Pancreas (tissue), 10 donors: Measurements from ENCODE around the gene SRGAP2C. TPM values are rescaled to one million over a fixed set of nuclear protein-coding genes. Genes with fewer than 3 reads are reported as not detected.
"Not testable (repeated sequence)": the region's sequence is repeated elsewhere in the genome, so short reads cannot be mapped to it uniquely, and the experiment has no call there.

Source experiments
- ATAC-seq, 4 donors: fragments of 200-7000 bp; cut with Tn5 transposase; one replicate each; pipeline versions ENCODE4 v1.8.0 to v1.9.1; 2020; ENCODE audit warnings: mild to moderate bottlenecking in 4 of 4, moderate library complexity in 4 of 4
- DNase-seq, 6 donors: peaks; one replicate each; pipeline ENCODE4 v3.0.0-alpha.2; 2020
- FAIRE-seq: peaks from 2 replicates; lab custom pipeline; 2012; peaks lifted over from hg19 to GRCh38; lab: Jason Lieb, UNC
- H3K27ac ChIP-seq, 4 donors: fragments of 200-600 bp; sonication (generic); 1 replicate in 3 of 4; 2 replicates in 1 of 4; pipeline versions ENCODE4 v1.5.0 to v1.8.0; 2020
- H3K27me3 ChIP-seq, 4 donors: fragments of 200-600 bp; one replicate each; pipeline ENCODE4 v1.8.0; 2021
- H3K36me3 ChIP-seq, 3 donors: fragments of 200-600 bp; sonication (generic) in 1 of 3; one replicate each; pipeline versions ENCODE4 v1.5.0 to v1.8.0; 2020 to 2021
- H3K4me1 ChIP-seq, 3 donors: fragments of 200-600 bp; one replicate each; pipeline ENCODE4 v1.8.0; 2021
- H3K4me3 ChIP-seq, 4 donors: fragments of 200-600 bp; sonication (generic) in 2 of 4; one replicate each; pipeline versions ENCODE4 v1.5.0 to v1.8.0; 2020 to 2021
- H3K9me3 ChIP-seq, 4 donors: fragments of 200-600 bp; one replicate each; pipeline ENCODE4 v1.8.0; 2021
- WGBS, 2 donors: extraction: QIAGEN DNeasy Blood & Tissue Kit; methylation state at CpG; one replicate each; pipeline ENCODE4 v1.1.7; 2013; 5-methylcytosine and 5-hydroxymethylcytosine counted together
- intact Hi-C, 3 donors: fragments of 100-400 bp; cut with DNase I; formaldehyde crosslinking; loops; one replicate each; pipeline versions ENCODE4 v1.11.1 to v1.14.2; 2022
- polyA plus RNA-seq, 2 donors: library from polyadenylated mRNA; stranded (reverse); fragments of 200-250 nt; gene quantifications; one replicate each; pipeline ENCODE4 v1.2.3, GENCODE V29; 2013
- total RNA-seq, 6 donors: library from RNA; stranded (reverse); fragmentation: NEBNext Ultra II Directional in 4 of 6; extraction: Animal tissue kit (Norgen Biotek cat#: 25700) in 4 of 6; gene quantifications; one replicate each; pipeline versions ENCODE4 v1.2.1 to v1.2.4, GENCODE V29; 2021 to 2023
- donor health status: healthy with polysubstance abuse.
- donor health status: DM: no; HTN: no; CAD: no; lungs with moderate emphysema.
- donor health status: DM: no; HTN: no; CAD: no.
- donor health status: control.
- donor health status: control.
- donor health status: Bipolar disorder and iron deficiency.
- donor health status: DM: yes; HTN: yes; CAD: no.
- donor health status: DM: no; HTN: no; CAD: no.
- donor health status: DM: no; HTN: no; CAD: no.
- donor health status: DM: yes; HTN: yes; CAD: no.

SRGAP2C gene
- total RNA-seq (10 to 100 TPM in 1 of 6 donors, 1 to 10 TPM in 5; 3.6 to 12.4 (median 5.8) TPM), polyA plus RNA-seq (1 to 10 TPM; 2.2 to 3.1 TPM)

DNA sequence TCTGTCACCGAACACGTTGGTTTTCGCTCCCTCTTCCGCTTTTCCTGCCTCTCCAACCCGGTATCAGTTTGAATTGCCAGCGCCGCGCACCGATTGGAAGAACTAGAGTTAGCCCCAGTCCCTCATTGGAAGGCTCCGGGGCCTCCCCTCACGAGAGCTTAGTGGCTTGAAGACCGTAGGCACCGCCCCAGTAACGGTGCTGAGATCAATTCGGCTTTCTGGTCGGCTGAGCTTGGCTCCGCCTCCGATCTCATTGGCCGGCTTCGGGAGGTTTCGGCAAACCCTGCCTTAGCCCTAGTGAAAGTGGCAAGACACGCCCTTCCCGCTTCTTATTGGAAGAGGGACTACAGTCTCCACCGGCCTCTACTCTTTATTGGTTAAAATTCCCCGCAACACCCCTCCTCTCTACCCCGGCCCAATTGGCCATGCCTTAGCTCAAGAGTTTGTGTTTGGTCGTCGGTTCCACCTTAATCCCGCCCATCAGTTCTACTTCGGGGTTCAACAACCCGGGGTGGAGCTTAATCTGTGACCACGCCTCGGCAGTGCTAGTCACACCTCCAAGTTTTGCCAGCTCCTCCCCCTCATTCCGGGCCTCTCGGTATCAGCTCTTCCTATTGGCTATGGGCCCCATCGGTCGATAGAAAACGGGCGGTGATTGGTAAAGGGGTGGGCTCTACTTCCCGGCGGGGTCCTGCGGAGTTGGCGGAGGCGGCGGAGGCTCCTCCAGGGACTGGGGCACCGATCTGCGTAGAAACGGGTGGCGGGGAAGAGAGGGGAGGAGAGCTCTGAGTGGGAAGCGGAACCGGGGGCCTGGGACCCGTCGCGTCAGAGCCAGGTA is at the start of gene SRGAP2C, which contains the start of gene FAM72B:
Gene SRGAP2C, plus strand, starts transcription at position 686 of the 838 bp plus-strand sequence. CDS start 2,472 bp downstream, outside the sequence.
Gene FAM72B, minus strand, starts transcription at position 51 of the 838 bp plus-strand sequence. CDS start 851 bp downstream, outside the sequence.
- WGBS, 2 donors = 0 to 2% methylated on average over 23 to 35 of the region's 54 CpGs
- FAIRE-seq = peak; percentile 96
- H3K27me3 ChIP-seq, H3K4me1 ChIP-seq, H3K36me3 ChIP-seq, intact Hi-C loops, H3K9me3 ChIP-seq: not testable (repeated sequence)
- Histone ChIP-seq H3K27ac (peak within 1 kb of the TSS in 1 of 4 donors; percentile 36), H3K4me3 (peak within 1 kb of the TSS in 3 of 4 donors; percentile 12 to 36 (median 24))
- peak; percentile 84 to 92 (median 85) for ATAC-seq
- DNase-seq = peak; percentile 81 to 97 (median 93)

DNA sequence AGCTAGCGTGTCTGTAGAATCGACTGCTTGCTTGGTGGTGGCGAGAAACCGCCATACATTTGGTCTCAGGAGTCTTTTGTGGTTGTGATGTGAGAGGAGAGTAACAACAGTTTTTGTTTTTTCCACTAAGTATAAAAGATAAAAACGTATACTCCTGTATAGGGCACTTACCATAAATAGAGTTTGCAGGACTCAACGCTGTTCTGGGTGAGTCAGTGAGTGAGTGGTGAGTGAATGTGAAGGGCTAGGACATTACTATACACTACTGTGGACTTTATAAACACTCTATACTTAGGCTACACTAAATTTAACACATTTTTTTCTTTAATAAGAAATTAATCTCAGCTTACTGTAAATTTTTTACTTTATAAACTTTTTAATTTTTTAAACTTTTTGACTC is 44.4 kb upstream of the SRGAP2C start:
- ATAC-seq = not testable (repeated sequence)

DNA sequence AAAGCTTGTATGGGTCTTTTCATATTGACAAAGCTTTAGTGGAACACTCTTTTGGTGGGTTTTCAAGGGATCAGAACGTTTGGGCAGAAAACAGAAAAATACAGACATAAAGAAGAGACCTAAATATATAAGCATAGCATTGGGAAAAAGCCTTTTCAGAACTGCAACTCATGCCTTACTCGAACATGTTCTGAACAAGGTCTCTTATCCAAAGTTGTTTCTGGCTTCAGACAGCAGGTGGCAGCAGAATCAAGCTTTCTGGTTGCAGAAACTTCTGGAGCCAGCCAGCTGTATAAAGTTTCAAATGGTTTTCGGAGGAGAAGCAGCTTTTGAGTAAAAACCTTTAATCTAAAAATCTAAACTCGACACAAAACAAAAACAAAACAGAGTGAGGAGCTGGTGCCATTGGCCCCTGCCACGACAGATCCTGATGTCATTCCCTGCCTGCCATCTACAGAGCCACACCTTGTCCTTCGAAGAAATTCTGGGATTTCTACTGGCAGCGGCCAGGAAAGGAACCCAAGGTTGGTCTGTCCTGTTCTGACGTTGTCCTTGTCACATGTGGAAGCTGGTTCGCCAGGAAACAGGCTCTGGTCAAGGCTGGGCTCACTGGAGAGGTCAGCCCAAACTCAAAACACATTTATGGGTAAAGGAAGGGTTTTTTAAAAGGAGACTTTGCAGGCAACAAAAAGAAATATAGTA is 36.1 kb upstream of the SRGAP2C start:
- peak; percentile 72 to 97 (median 92) for ATAC-seq
- H3K27me3 ChIP-seq, H3K27ac ChIP-seq, H3K9me3 ChIP-seq, H3K4me3 ChIP-seq, H3K4me1 ChIP-seq, intact Hi-C loops, H3K36me3 ChIP-seq, DNase-seq: not testable (repeated sequence)
- peak; percentile 61 for FAIRE-seq
- WGBS, 2 donors = 0% methylated on average over 1 to 2 of the region's 9 CpGs

More for the DNA sequence above, 44.4 kb upstream of the SRGAP2C start:
- H3K27me3 ChIP-seq, H3K36me3 ChIP-seq, intact Hi-C loops, FAIRE-seq, H3K27ac ChIP-seq, DNase-seq, H3K4me3 ChIP-seq, H3K9me3 ChIP-seq, H3K4me1 ChIP-seq: not testable (repeated sequence)
- no CpG with 5 or more reads among the region's 6 CpGs for WGBS, 2 donors

DNA sequence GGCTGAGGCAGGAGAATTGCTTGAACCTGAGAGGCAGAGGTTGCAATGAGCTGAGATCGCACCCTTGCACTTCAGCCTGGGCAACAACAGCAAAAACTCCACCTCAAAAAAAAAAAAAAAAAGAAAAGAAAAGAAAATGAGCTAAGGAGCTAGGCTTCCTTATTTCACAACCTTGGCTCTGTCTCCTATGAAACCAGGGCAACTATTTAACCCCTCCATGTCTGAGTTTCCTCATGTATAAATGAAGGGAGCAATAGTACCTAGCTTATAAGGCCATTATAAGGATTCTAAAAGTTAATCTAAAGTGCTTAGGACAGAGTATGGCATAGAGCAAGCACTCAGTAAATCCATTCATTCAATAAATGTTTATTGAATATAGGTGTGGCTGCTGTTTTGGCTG is 33.5 kb upstream of the SRGAP2C start:
- ATAC-seq = peak in 1 of 4 donors; percentile 26

DNA sequence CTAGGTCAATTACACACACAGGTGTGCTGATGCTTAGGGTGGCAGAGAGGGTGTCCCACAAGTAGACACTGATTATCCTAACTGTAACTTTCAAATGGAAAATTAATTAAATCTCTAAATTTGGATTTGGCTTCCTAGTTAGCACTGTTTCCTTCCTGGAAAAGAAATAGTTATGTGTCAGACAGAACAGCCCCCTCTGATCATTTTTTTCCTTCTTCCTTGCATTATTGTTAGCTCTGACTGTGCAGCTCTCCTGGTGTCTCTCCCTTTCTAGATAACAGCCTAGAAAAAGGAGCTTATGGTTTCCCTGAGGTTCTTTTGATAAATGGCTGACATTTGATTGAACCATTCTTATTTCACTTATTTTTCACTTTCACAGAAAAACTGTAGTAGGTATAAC is 32.0 kb upstream of the SRGAP2C start:
- FAIRE-seq, DNase-seq, H3K36me3 ChIP-seq, intact Hi-C loops, H3K27ac ChIP-seq, H3K4me3 ChIP-seq, H3K9me3 ChIP-seq, H3K4me1 ChIP-seq, H3K27me3 ChIP-seq, ATAC-seq: not testable (repeated sequence)

More for the DNA sequence above, 33.5 kb upstream of the SRGAP2C start:
- DNase-seq, H3K4me1 ChIP-seq, H3K36me3 ChIP-seq, H3K27ac ChIP-seq, H3K27me3 ChIP-seq, FAIRE-seq, H3K9me3 ChIP-seq, intact Hi-C loops, H3K4me3 ChIP-seq: not testable (repeated sequence)
- WGBS, 2 donors = 90 to 100% methylated on average over 1 of the region's 1 CpG

DNA sequence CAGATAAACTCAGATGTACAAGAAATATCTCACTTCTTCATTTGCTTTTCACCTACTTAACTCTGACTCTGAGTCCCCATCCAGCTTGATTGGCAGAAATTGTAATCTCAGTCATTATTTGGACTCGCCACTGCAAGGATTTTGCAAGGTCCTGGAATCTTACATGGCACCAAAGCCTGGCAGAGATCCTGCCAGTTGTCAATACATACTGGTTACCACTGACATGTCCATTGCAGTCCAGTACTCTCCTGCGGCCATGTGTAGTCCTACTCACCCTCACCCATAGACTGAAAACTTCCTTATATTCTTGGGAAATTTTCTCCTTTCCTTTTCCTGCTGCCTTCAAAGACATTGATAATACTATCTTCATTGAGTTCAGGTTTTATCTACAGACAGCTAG is 30.0 kb upstream of the SRGAP2C start:
- H3K36me3 ChIP-seq, FAIRE-seq, DNase-seq, H3K9me3 ChIP-seq, H3K4me1 ChIP-seq, H3K4me3 ChIP-seq, ATAC-seq, H3K27me3 ChIP-seq, H3K27ac ChIP-seq, intact Hi-C loops: not testable (repeated sequence)
- WGBS, 2 donors = 70 to 86% methylated on average over 1 of the region's 2 CpGs

DNA sequence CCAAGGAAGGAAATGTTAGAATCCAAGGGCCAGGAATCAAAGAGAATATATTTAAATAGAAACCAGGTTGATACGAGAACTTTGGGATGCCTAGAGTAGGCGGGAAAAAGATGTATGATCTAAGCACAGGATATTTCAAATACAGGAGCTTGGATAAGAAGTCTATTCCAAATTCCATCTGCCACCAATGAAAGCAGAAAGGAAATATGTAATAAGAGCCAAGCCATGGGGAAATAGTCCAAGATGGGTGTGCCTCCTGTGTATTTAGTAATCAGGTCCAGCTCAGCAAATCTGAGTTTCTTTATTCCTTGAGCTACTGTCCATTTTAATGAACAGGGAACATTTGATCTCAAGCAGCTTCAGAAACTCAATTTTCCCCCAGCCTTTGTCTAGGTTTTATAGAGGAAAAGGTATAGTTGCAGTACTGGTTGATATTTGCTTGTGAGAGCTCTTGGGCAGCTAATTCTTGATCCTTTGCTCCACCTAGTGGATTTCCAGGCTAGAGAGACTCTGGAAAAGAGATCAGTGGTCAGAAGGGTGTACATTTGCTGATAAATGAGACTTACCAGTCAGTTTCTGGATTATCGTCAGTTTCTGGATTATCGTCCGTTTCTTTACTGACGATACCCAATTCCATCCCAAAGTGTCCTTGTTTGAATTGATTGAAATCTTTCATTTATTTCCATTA is 29.0 kb upstream of the SRGAP2C start:
- H3K9me3 ChIP-seq, H3K27me3 ChIP-seq, H3K36me3 ChIP-seq, DNase-seq, H3K4me1 ChIP-seq, H3K4me3 ChIP-seq, FAIRE-seq, intact Hi-C loops, H3K27ac ChIP-seq: not testable (repeated sequence)
- ATAC-seq = peak in 3 of 4 donors; percentile 56 to 66 (median 57)
- 82 to 85% methylated on average over 6 of the region's 6 CpGs for WGBS, 2 donors

DNA sequence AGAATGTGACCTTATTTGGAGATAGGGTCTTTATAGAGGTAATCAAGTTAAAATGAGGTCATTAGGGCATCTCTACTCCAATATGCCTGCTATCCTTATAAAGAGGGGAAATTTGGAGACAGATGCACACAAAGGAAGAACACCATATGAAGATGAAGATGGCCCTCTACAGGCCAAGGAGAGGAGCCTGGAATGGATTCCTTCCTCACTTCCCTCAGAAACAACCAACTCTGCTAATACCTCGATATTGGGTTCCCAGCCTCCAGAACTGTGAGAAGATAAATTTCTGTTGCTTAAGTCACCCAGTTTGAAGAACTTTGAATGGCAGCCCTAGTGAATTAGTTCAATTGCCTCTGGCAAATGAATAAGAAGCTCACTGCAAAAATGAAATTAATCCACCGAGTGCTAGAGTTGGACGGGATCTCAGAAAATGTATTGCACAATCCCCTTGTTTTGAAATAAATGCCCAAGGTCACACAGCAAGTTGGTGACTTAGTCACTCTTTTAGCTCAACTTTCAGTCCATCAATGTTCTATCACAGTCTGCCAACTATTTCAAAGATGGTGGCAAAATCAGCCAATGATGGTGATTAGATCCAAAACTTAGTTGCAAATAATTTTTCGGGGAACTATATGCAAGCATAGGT is 27.7 kb upstream of the SRGAP2C start:
- FAIRE-seq, H3K27me3 ChIP-seq, DNase-seq, H3K27ac ChIP-seq, H3K4me1 ChIP-seq, H3K36me3 ChIP-seq, H3K4me3 ChIP-seq, H3K9me3 ChIP-seq, intact Hi-C loops: not testable (repeated sequence)
- WGBS, 2 donors = no CpG with 5 or more reads among the region's 4 CpGs
- ATAC-seq = peak in 3 of 4 donors; percentile 36 to 77 (median 66)

DNA sequence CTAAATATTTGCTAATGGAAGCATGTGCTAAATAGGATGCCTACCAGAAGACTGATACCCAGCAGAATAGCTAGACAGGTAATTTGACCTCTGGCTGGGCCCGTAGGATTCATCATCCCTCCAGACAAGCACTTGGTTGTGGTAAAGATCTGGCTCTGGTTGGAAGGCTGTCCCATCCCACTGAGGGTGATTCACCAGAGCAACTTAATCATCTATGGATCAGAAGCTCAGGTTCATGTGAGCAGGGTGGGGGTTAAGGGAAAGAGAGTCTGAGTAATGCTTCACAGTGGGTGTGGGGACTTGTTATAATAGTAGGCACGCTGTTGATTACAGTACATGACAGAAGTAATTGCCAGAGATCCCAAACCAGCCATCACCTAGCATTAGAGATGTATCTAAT is 27.2 kb upstream of the SRGAP2C start:
- 79% methylated on average over 1 of the region's 2 CpGs; no CpG with 5 or more reads in 1 of the 2 donors for WGBS, 2 donors
- H3K27ac ChIP-seq, H3K27me3 ChIP-seq, H3K4me1 ChIP-seq, H3K9me3 ChIP-seq, DNase-seq, FAIRE-seq, H3K36me3 ChIP-seq, H3K4me3 ChIP-seq, intact Hi-C loops: not testable (repeated sequence)
- ATAC-seq = peak in 2 of 4 donors; percentile 14 to 23

DNA sequence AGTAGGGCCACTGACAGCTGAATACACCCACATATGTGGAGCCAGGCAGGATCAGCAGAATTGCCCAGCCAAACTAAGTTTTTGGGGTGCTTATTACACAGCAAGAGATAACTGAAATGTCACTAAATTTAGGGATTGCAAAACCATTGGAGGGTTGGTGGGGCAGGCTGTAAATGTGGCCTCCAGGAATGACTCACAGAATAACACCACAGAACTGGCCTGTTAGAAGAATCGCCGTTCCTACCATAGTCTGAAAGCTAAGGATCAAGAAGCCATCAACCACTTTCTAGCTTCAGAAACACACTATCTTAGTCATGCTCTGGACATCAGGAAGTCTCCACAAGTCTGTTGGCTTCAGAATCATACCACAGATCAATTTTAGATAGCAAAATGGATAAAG is 24.7 kb upstream of the SRGAP2C start:
- ATAC-seq, H3K4me1 ChIP-seq, intact Hi-C loops, DNase-seq, FAIRE-seq, H3K4me3 ChIP-seq, H3K27ac ChIP-seq, H3K27me3 ChIP-seq, H3K9me3 ChIP-seq, H3K36me3 ChIP-seq: not testable (repeated sequence)
- 96 to 100% methylated on average over 2 of the region's 2 CpGs for WGBS, 2 donors
